Panc1 (cell line): Measurements from ENCODE around the gene U2SURP. TPM values are rescaled to one million over a fixed set of nuclear protein-coding genes. Genes with fewer than 3 reads are reported as not detected.

Experiments used
- ATAC-seq: fragments of 200-7000 bp; cut with Tn5 transposase; 2 replicates; pipeline ENCODE4 v1.9.1; 2020; ENCODE audit warnings: mild to moderate bottlenecking, moderate library complexity
- BruUV-seq: library from RNA; stranded (reverse); fragments of 400-500 nt; replicated peaks from 2 replicates; lab custom pipeline; 2021; lab: Mats Ljungman, UMichigan
- CTCF ChIA-PET: fragments of 300-600 bp; sonication (Branson Sonifier 250); formaldehyde crosslinking; loops from one replicate; lab custom pipeline; 2022; ENCODE audit warnings: antibody characterized with exemption; lab: Charles Lee
- POLR2A ChIA-PET: fragments of 300-600 bp; sonication (Branson Sonifier 250); formaldehyde crosslinking; loops from one replicate; lab custom pipeline; 2022; ENCODE audit warnings: antibody characterized with exemption; lab: Charles Lee
- DNase-seq: peaks from one replicate; pipeline ENCODE4 v3.0.0-alpha.2; 2010; ENCODE audit warnings: low read depth, low spot score
- H3K27ac ChIP-seq: 2 replicates; pipeline ENCODE4 v1.5.1; 2011; ENCODE audit warnings: mild to moderate bottlenecking, low read length, inconsistent platforms
- H3K27me3 ChIP-seq: fragments of 200-500 bp; sonication (Bioruptor generic); 2 replicates; pipeline ENCODE4 v1.6.0; 2014; ENCODE audit warnings: low read length, inconsistent platforms; ENCODE audit not compliant: control insufficient read depth, insufficient read depth
- H3K36me3 ChIP-seq: fragments of 200-500 bp; sonication (Bioruptor generic); 2 replicates; pipeline ENCODE4 v1.5.1; 2014; ENCODE audit warnings: inconsistent platforms, mild to moderate bottlenecking, low read length, moderate library complexity; ENCODE audit not compliant: control insufficient read depth, insufficient read depth
- H3K4me1 ChIP-seq: 2 replicates; pipeline ENCODE4 v1.5.1; 2011; ENCODE audit warnings: inconsistent platforms, mild to moderate bottlenecking, low read length, moderate library complexity; ENCODE audit not compliant: control insufficient read depth, insufficient read depth
- H3K4me3 ChIP-seq, 2 experiments: 2 replicates each; pipeline ENCODE4 v1.5.1; 2011 to 2012; ENCODE audit warnings: low read depth in 2 of 2, low read length in 2 of 2, mild to moderate bottlenecking in 2 of 2, inconsistent platforms in 1 of 2, moderate library complexity in 1 of 2
- H3K9me3 ChIP-seq: fragments of 200-500 bp; sonication (Bioruptor generic); 2 replicates; pipeline ENCODE4 v1.5.1; 2014; ENCODE audit warnings: low read depth, mild to moderate bottlenecking, inconsistent platforms, low read length, moderate library complexity; ENCODE audit not compliant: control insufficient read depth, insufficient read depth
- CTCF ChIP-seq: fragments of 450-650 bp; IDR thresholded peaks from 2 replicates; pipeline ENCODE4 v1.5.1; 2017; ENCODE audit warnings: mild to moderate bottlenecking
- POLR2AphosphoS5 ChIP-seq: IDR thresholded peaks from 2 replicates; pipeline ENCODE4 v1.6.1; 2012; ENCODE audit warnings: mild to moderate bottlenecking, low read depth, low read length, moderate library complexity
- REST ChIP-seq, 2 experiments: IDR thresholded peaks; 2 replicates each; pipeline ENCODE4 v1.6.1; 2011 to 2012; ENCODE audit warnings: low read depth in 2 of 2, control low read depth in 1 of 2, low read length in 1 of 2, mild to moderate bottlenecking in 1 of 2, moderate library complexity in 1 of 2; ENCODE audit not compliant: insufficient read depth in 1 of 2
- SIN3A ChIP-seq: IDR thresholded peaks from 2 replicates; pipeline ENCODE4 v1.6.1; 2012; ENCODE audit warnings: low read depth, mild to moderate bottlenecking, low read length, moderate library complexity, borderline replicate concordance; ENCODE audit not compliant: insufficient read depth
- TCF7L2 ChIP-seq: IDR thresholded peaks from 2 replicates; pipeline ENCODE4 v1.6.1; 2011; ENCODE audit warnings: mild to moderate bottlenecking, low read depth, low read length, inconsistent platforms
- in situ Hi-C: cut with HindIII; loops from 2 replicates; pipeline ENCODE4 v1.10.0; 2016; ENCODE audit warnings: low sequenced_read_pairs, low pct_unique_long_range_greater_than_20kb
- intact Hi-C: fragments of 100-400 bp; cut with micrococcal nuclease; formaldehyde crosslinking; loops from one replicate; pipeline ENCODE4 v1.10.0; 2022; ENCODE audit not compliant: unreplicated experiment
- total RNA-seq: library from RNA; stranded (reverse); gene quantifications from one replicate; pipeline ENCODE4 v1.2.1, GENCODE V29; 2021; ENCODE audit not compliant: unreplicated experiment

Gene U2SURP
- total RNA-seq, 1 experiment from 2014 or later, result 135 TPM

DNA sequence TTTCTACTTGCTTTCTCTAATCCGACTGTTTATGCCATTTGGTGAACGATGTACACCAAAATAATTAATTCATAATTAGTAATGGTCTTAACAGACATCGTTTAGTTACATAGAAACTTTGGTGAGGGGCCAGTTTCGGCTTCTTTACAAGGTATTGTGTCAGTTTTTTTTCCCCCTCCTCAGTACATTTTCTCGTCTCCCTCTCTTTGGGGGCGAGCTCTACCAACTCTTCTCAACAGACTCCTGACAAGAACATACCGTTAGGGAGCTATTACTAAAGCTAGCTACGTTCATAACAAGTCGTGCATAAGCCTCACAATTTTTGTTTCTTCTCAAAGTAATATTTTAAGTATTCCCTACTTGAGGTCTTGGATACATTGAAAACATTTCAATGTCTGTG lies 1.4 kb downstream of the U2SURP start:
- in situ Hi-C loops, result no loop called here
- Histone ChIP-seq H3K9me3 (no peaks in the 10 kb centered on the region), H3K36me3 (peaks cover 7% of the 10 kb centered on the region; the same call in 1 of the 2 replicates), H3K27ac (peak overlapping the region; percentile 99), H3K4me1 (peaks cover 43% of the 10 kb centered on the region), H3K27me3 (no peaks in the 10 kb centered on the region), H3K4me3 (peak overlapping the region; percentile 96 to 97)
- TF ChIP-seq CTCF (no peak), SIN3A (0 out of 2 replicates have a peak, but pooled peaks have one; percentile 55), POLR2AphosphoS5 (no peak)
- ChIA-PET CTCF (no interaction called here), POLR2A (interaction anchor here (0.6 kb wide), 2 partner anchors 632 to 637 kb away, joined by 4 to 10 read pairs; no protein-coding TSS in a partner anchor)
- no TSS peak for BruUV-seq
- intact Hi-C loops, result no loop called here
- DNase-seq, result no peak
- ATAC-seq, result no peak

DNA sequence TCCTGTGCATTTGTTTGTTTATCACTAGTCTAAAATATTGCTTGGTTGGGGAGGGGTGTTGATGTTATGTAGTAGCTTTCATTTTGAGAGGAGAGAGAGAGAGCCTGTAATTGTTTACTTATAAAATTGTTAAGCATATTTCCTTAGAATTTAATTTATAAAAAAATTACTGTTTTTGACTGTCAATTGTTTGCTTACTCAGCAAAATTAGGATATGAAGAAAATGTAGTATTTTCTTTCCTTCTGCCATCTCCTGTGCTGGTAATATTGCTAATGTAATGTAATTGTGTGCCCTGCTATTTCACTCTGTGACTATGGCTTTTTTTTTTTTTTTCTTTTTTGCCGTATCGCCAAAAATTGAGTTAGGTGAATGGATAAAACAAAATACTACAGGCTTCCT lies 3.5 kb downstream of the U2SURP start:
- no peak overlapping the region for H3K4me3 ChIP-seq
- no peaks in the 10 kb centered on the region for H3K27me3 ChIP-seq
- peaks cover 7% of the 10 kb centered on the region; the same call in 1 of the 2 replicates for H3K36me3 ChIP-seq
- no peak for TF ChIP-seq POLR2AphosphoS5
- no peak for TF ChIP-seq SIN3A
- no peak for TF ChIP-seq CTCF
- no peak for TF ChIP-seq TCF7L2
- TF ChIP-seq REST (IDR thresholded peaks at IDR 0.05; ENCODE audit: insufficient read depth in 1 of 2, low read depth in 2 of 2, low read length in 1 of 2), result no peak
- H3K27ac ChIP-seq, result no peak overlapping the region
- H3K4me1 ChIP-seq, result peaks cover 28% of the 10 kb centered on the region
- in situ Hi-C loops, result no loop called here
- BruUV-seq, result TSS peak; percentile 22
- POLR2A ChIA-PET, result no interaction called here
- intact Hi-C loops, result no loop called here
- CTCF ChIA-PET, result no interaction called here
- ATAC-seq (no peak), DNase-seq (no peak)
- no peaks in the 10 kb centered on the region for H3K9me3 ChIP-seq
